Right atrium auricular region (tissue), 2 donors: ENCODE data around the gene FAM241A. TPM values are rescaled to one million over a fixed set of nuclear protein-coding genes. Genes with fewer than 3 reads are reported as not detected.
"Not testable (repeated sequence)": the region's sequence is repeated elsewhere in the genome, so short reads cannot be mapped to it uniquely, and the experiment has no call there.

Experiments
- DNase-seq: peaks from one replicate; pipeline ENCODE4 v3.0.0-alpha.2; 2019; ENCODE audit warnings: low spot score
- H3K27ac ChIP-seq, 2 donors: fragments of 200-600 bp; sonication (generic); 1 replicate in 1 of 2; 2 replicates in 1 of 2; pipeline ENCODE4 v1.5.1; 2016 to 2019
- H3K27me3 ChIP-seq, 2 donors: fragments of 200-600 bp; sonication (generic); one replicate each; pipeline versions ENCODE4 v1.5.1 to v1.6.0; 2017 to 2019
- H3K36me3 ChIP-seq: fragments of 200-600 bp; sonication (generic); one replicate; pipeline ENCODE4 v1.5.1; 2016
- H3K4me1 ChIP-seq, 2 donors: fragments of 200-600 bp; sonication (generic); one replicate each; pipeline versions ENCODE4 v1.5.1 to v1.6.0; 2017 to 2019
- H3K4me3 ChIP-seq, 2 donors: fragments of 200-600 bp; sonication (generic); 1 replicate in 1 of 2; 2 replicates in 1 of 2; pipeline ENCODE4 v1.5.1; 2017 to 2019; ENCODE audit warnings: mild to moderate bottlenecking in 1 of 2, moderate library complexity in 1 of 2
- H3K9me3 ChIP-seq, 2 donors: fragments of 200-600 bp; sonication (generic); one replicate each; pipeline ENCODE4 v1.5.1; 2019
- total RNA-seq, 2 donors: library from RNA; depleted of rRNA; stranded (reverse); fragments of >200 nt; gene quantifications; one replicate each; pipeline ENCODE4 v1.1.0, GENCODE V29; 2016
- TF ChIP-seq, protein P1 (sequence below), 2 donors: fragments of 200-600 bp; sonication (generic); IDR thresholded peaks; one replicate each; pipeline ENCODE4 v1.5.1; 2019; ENCODE audit warnings: antibody characterized with exemption in 2 of 2

FAM241A gene
- total RNA-seq, 2 donors from 2014 or later: 6.0 to 6.7 TPM

DNA sequence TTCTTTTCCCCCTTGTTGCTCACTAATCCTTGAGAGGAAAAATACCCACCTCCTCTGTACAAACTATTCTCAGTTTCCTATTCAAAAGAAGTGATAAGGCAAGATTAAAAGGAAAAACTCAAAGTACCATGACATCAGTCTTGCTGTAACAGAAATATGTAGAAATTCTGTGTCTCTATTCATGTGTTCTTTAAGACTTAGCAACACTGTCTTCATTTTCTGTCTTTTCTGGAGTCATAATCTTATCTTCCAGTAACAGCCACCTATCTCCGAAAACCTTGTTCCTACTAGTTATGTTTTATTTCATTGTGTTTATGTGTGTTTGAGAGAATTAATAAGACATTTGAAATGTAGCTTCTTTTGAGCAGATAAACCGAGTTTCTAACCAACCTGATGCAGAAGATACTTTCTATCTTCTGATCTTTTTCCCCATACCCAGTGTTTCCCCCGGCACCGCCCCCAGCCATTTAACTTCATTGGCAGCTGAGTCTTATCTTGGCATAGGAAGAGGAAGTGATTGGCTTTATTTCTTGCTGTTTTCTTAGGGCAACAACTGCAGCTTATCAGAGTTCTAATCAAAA is 8.0 kb downstream of the FAM241A start:
- no peak overlapping the region for H3K27ac ChIP-seq
- DNase-seq: no peak

DNA sequence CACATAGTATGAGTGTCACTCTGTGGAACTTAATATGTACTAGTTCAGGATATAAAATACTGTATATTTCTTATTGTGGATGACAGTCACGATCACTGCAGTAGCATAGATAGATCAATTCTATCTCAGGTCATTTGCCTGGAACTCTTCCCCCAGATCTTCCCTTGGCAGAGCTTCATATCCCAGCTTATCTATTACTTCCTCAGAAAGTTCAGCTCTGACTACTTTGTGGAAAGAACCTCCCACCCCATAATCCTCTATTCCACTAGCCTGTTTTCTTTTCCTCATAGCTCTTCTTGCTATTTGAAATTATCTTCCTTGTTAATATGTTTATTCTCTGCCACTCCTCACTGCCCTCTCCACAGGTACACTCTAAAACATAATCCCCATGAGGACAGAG is 10.9 kb downstream of the FAM241A start:
- Histone ChIP-seq H3K36me3 (no peaks in the 10 kb centered on the region), H3K4me3 (no peak overlapping the region), H3K4me1 (peaks cover 0 to 4% of the 10 kb centered on the region in 2 donors), H3K27me3 (no peaks in the 10 kb centered on the region), H3K9me3 (no peaks in the 10 kb centered on the region), H3K27ac (no peak overlapping the region)
- TF ChIP-seq, protein P1, sequence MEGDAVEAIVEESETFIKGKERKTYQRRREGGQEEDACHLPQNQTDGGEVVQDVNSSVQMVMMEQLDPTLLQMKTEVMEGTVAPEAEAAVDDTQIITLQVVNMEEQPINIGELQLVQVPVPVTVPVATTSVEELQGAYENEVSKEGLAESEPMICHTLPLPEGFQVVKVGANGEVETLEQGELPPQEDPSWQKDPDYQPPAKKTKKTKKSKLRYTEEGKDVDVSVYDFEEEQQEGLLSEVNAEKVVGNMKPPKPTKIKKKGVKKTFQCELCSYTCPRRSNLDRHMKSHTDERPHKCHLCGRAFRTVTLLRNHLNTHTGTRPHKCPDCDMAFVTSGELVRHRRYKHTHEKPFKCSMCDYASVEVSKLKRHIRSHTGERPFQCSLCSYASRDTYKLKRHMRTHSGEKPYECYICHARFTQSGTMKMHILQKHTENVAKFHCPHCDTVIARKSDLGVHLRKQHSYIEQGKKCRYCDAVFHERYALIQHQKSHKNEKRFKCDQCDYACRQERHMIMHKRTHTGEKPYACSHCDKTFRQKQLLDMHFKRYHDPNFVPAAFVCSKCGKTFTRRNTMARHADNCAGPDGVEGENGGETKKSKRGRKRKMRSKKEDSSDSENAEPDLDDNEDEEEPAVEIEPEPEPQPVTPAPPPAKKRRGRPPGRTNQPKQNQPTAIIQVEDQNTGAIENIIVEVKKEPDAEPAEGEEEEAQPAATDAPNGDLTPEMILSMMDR (IDR thresholded peaks at IDR 0.05): no peak
- no peak for DNase-seq

More for the DNA sequence above, 8.0 kb downstream of the FAM241A start:
- H3K27me3 ChIP-seq: no peaks in the 10 kb centered on the region
- H3K36me3 ChIP-seq: no peaks in the 10 kb centered on the region
- H3K9me3 ChIP-seq: no peaks in the 10 kb centered on the region
- TF ChIP-seq, protein P1 (IDR thresholded peaks at IDR 0.05): no peak
- H3K4me3 ChIP-seq: no peak overlapping the region
- peaks cover 0 to 8% of the 10 kb centered on the region in 2 donors for H3K4me1 ChIP-seq

DNA sequence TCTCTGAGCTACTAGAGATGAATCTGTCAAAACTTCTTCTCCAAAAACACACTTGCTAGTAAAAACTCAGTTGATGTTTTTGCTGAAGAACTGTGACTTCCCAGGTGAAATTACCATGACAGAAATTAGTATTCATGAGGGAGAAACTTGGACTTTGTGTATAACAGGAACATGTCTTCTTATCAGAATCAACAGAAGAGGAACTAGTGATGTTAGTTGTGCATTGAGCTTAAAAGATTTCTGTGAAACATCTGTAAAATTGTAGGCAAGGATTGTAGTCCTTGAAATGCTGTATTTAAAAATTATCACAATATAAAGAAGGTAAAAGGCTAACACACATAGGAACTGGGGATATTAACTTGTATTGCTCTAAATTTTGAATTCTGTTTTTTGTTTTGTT is 11.3 kb downstream of the FAM241A start:
- TF ChIP-seq, protein P1 (IDR thresholded peaks at IDR 0.05): no peak
- H3K4me1 ChIP-seq: peaks cover 0 to 4% of the 10 kb centered on the region in 2 donors
- H3K27me3 ChIP-seq: no peaks in the 10 kb centered on the region
- no peaks in the 10 kb centered on the region for H3K9me3 ChIP-seq
- no peaks in the 10 kb centered on the region for H3K36me3 ChIP-seq
- no peak overlapping the region for H3K4me3 ChIP-seq
- no peak for DNase-seq
- H3K27ac ChIP-seq: no peak overlapping the region

DNA sequence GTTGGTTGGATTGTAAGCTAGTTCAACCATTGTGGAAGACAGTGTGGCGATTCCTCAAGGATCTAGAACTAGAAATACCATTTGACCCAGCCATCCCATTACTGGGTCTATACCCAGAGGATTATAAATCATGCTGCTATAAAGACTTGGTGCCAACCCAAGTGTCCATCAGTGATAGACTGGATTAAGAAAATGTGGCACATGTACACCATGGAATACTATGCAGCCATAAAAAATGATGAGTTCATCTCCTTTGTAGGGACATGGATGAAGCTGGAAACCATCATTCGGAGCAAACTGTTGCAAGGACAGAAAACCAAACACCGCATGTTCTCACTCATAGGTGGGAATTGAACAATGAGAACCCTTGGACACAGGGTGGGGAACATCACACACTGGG is 18.5 kb downstream of the FAM241A start:
- H3K4me1 ChIP-seq, H3K36me3 ChIP-seq, H3K27ac ChIP-seq, H3K9me3 ChIP-seq, DNase-seq, H3K27me3 ChIP-seq, H3K4me3 ChIP-seq: not testable (repeated sequence)

DNA sequence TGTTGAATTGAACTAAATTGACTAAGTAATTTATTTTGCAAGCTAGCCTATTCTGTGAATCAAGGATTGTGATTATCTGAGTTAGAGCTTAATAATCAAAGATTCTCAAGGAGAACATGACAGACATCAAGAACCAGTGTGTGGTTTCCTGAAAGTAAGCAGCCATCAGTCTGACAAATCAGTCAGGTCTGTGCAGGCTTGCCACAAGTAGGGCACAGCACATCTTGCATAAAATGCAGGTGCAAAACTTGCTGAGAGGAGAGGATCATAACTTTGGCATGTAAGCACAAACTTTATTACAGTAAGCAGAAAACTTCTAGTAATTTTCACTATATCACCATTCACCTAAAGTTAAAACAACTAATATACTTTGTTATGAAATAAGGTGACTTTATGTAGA is 22.5 kb downstream of the FAM241A start:
- Histone ChIP-seq H3K27ac (no peak overlapping the region), H3K9me3 (no peaks in the 10 kb centered on the region), H3K27me3 (no peaks in the 10 kb centered on the region), H3K36me3 (no peaks in the 10 kb centered on the region), H3K4me1 (peaks cover 0 to 11% of the 10 kb centered on the region in 2 donors), H3K4me3 (no peak overlapping the region)
- DNase-seq: no peak
- TF ChIP-seq, protein P1 (IDR thresholded peaks at IDR 0.05): no peak

DNA sequence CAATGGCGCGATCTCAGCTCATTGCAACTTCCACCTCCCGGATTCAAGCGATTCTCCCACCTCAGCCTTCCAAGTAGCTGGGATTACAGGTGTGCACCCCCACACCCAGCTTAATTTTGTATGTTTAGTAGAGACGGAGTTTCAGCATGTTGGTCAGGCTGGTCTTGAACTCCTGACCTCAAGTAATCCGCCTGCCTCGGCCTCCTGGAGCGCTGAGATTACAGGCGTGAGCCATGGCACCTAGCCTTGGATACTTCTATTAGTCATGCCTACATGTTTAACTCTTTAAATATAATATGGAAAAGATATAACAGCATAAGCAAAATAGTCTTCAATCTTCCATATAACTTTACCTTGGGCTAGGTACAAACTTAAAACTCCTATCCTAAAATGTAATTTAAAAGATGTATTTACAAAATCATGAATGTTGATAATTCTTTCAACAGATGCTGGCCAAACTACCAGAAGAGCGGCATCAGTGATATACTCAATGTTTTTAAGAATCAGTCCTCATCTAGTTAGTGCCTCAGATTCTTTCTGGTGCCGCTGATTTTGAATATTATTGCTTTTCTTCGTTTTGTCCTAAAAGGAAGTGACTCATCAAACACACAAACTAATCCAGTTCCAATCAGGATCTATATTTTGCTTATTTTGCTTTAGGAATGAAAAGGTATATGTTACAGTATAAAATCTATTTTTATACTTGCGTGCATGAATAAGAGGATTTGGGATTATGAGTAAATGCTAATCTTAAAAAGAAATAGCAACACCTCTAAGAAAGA is 23.7 kb downstream of the FAM241A start:
- no peaks in the 10 kb centered on the region for H3K27me3 ChIP-seq
- DNase-seq: no peak
- peaks cover 0 to 17% of the 10 kb centered on the region in 2 donors for H3K4me1 ChIP-seq
- H3K4me3 ChIP-seq: no peak overlapping the region
- H3K27ac ChIP-seq: no peak overlapping the region
- H3K9me3 ChIP-seq: no peaks in the 10 kb centered on the region
- H3K36me3 ChIP-seq: no peaks in the 10 kb centered on the region
- TF ChIP-seq, protein P1 (IDR thresholded peaks at IDR 0.05): no peak
